D721Med (cell line): Measurements from ENCODE around the gene ATP1A2.

ENCODE experiments used
- DNase-seq: peaks from one replicate; pipeline ENCODE4 v3.0.0; 2011; ENCODE audit warnings: low spot score; ENCODE audit not compliant: insufficient read length
- FAIRE-seq: peaks from 2 replicates; lab custom pipeline; 2011; peaks lifted over from hg19 to GRCh38; lab: Jason Lieb, UNC
- TF ChIP-seq, protein P1 (sequence below): IDR thresholded peaks from 2 replicates; pipeline ENCODE4 v1.5.1; 2012; ENCODE audit warnings: mild to moderate bottlenecking, control low read depth; ENCODE audit not compliant: insufficient read depth; ENCODE audit errors: missing control alignments

Gene ATP1A2

DNA sequence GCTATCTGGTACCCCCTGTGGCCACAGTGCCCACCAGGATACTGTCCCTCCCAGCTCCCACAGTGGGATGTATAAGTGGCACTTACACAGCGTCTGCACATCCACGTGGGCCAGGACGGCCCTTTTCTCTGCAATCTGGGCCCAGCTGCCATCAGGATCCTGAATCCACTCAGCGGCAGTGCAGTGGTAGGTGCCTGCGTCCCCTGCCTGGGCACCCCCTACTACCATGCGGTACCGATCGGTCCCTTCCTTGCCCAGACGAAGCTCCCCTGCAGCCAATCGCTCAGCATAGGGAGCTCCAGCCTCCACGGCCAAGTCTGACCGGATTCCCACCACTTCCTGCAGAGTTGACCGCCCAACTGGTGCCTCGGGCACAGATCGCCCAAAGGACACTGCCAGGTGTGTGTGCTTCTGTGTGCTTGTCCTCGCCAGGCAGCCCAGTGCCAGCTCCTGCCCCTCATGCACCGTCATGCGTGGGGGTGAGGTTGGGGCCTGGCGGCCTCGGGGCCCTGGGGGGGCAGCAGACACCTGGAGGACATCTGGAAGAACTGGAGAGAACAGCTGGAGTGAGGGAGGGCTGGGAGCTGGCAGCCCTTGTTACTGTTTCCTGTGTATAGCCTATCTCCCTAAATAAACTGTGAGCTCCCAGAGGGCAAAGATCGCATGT is 21.8 kb upstream of the ATP1A2 start:
- no peak for DNase-seq
- TF ChIP-seq, protein P1, sequence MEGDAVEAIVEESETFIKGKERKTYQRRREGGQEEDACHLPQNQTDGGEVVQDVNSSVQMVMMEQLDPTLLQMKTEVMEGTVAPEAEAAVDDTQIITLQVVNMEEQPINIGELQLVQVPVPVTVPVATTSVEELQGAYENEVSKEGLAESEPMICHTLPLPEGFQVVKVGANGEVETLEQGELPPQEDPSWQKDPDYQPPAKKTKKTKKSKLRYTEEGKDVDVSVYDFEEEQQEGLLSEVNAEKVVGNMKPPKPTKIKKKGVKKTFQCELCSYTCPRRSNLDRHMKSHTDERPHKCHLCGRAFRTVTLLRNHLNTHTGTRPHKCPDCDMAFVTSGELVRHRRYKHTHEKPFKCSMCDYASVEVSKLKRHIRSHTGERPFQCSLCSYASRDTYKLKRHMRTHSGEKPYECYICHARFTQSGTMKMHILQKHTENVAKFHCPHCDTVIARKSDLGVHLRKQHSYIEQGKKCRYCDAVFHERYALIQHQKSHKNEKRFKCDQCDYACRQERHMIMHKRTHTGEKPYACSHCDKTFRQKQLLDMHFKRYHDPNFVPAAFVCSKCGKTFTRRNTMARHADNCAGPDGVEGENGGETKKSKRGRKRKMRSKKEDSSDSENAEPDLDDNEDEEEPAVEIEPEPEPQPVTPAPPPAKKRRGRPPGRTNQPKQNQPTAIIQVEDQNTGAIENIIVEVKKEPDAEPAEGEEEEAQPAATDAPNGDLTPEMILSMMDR, result no peak
- FAIRE-seq, result no peak

DNA sequence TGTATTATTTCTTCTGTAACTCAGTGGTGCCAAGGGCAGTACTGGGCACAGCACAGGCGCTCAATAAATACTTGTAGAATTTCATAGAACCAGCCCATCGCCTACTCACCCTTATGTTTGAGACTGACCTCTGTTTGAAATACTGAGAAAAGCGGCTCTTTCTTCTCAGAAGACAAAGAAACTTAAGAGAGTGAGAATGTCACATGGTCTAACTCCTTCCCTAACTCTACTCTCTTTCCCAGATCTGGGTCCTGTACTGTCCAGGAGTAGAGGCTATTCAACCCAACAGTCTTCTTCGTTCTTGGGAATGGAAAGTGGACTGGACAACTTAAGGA is 21.3 kb upstream of the ATP1A2 start:
- TF ChIP-seq, protein P1, result no peak
- DNase-seq (no peak), FAIRE-seq (no peak)

DNA sequence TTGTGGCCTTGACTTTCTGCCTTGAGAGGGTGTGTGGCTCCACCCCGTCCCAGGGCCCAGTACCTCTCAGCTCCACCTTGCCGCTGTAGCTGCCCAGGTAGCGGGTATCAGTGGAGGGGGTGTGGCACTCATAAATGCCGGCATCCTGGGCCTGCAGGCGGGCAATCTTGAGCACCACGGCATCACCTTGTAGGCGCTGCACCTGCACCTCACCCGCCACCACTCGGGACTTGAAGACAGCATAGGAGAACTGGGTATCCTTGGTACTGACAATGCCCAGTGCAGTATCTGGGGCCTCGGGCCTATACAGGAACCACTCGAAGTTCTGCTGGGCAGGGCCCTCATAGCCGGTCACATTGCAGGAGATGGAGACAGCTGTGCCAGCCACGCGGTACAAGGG is 20.8 kb upstream of the ATP1A2 start:
- no peak for FAIRE-seq
- TF ChIP-seq, protein P1, result no peak
- DNase-seq, result no peak

DNA sequence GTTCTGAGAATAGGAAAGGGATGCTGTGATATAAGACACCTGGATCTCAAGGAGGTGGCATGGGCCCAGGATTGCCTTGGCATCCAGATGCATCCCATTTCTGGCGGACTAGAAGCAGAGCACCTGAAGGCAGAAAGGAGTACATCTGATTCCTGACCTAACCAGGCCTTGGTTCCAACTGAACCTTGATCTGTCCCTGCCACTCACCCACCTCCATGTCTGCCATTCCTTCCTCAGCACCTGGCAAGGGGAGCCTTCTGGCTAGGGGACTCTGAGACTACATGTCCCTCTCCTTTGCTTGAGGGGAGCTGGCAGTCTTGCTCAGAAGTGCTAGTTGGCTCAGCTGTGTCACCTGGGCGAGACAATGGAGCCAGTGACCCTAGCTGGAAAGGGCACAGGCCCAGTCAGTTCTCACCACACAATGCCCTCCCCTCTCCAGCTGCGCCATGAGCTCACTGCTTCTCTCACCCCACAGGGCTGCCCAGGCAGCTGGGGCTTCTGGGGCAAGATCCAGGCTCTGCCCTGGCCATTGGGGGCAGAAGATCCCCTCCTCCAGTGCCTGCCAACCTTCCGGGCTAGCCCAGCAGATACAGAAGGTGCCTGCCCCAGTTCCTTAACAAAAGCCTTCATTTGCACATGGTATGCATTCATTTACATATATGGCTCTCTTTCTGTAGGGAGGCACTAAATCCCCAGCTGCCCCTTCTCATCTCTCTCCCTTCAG is 20.0 kb upstream of the ATP1A2 start:
- TF ChIP-seq, protein P1, result no peak
- FAIRE-seq, result no peak
- DNase-seq, result no peak

DNA sequence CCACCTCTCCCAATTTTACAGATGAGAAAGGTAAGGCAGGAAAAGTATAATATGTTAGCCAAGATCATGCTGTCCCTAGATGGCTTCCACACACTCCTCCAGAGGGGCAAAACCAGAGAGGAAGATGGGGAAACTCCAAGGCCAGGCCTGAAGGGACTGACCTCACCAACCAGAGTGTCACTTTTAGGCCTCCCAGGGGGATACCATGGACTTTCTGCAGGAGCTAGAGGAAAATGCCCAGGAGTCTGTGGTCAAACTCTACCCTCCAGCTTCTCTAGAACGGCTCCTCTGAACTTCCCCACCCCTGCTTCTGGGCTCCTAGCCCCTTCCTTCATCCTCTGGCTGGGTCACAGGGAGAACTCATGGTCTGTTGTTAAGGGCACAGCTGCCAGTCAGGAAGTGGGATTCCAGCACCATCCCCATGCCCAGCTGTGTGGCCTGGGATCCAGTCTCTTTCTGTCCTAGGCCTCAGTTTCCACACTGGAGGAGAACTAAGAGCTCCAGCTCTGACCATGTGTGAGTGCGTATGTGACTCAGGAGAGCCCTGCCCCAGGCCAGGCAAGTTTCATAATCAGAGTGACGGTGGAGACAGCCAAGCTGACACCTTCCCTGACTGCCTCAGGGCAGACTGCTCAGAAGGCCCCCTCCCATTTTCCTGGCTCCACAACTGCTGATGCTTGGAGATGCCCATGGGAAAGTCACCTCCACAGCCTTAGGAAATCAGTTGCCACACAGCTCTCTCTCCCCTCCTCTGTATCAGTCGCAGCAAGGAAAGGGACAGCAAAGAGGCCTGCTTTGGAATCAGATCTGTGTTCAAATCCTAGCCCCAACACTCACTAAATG is 19.1 kb upstream of the ATP1A2 start:
- no peak for FAIRE-seq
- TF ChIP-seq, protein P1, result no peak

DNA sequence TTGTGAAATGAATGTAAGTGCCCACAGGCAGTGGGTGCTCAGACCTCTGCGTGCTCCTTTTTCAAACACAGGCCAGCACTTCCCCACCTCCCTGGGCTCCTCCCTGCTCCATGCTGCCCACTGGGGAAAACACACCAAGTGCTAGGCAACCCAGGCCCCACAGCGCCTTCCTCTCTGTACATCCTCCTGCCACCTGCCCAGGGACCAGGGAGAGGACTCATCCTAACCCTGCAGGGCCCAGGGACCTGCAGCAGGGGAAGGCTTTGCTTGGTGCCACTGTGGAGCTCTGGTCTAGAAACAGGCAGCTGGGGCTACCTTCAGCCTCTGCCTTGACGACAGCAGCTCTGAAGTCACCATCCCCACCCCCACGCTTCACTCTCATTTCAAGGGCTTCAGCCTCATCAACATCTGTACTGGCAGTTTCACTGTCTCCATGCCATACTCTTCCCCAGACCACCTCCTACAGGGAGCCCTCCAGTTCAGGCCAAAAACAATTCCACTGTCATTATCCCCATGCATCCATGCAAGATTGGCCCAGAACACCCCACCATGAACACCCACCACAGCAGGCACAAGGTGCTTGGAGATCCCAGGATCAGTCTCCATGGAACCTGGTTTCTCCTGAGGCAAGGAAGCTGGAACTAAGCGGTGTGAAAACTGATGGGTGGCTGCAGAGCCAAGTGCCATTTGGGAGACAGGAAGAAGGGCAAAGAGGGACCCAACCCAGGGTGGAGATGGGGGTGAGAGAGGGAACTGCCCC is 18.2 kb upstream of the ATP1A2 start:
- FAIRE-seq, result no peak
- TF ChIP-seq, protein P1, result no peak
- no peak for DNase-seq

More for the DNA sequence above, 19.1 kb upstream of the ATP1A2 start:
- no peak for DNase-seq
